C4-2B (cell line): ENCODE data around the gene TSNAXIP1.

Experiments used
- H3K27ac ChIP-seq: fragments of 450-650 bp; 2 replicates; pipeline ENCODE4 v1.5.1; 2017
- ZFX ChIP-seq: fragments of 450-650 bp; IDR thresholded peaks from 2 replicates; pipeline ENCODE4 v1.6.1; 2017
- TF ChIP-seq, protein P1 (sequence below): fragments of 450-650 bp; conservative IDR thresholded peaks from 2 replicates; pipeline ENCODE4 v1.5.1; 2017; ENCODE audit warnings: mild to moderate bottlenecking

Gene TSNAXIP1

GRCh38 chr16:67763066-67763465 lies 43.6 kb upstream of the TSNAXIP1 start:
- H3K27ac ChIP-seq = no peak overlapping the region
- TF ChIP-seq, protein P1, sequence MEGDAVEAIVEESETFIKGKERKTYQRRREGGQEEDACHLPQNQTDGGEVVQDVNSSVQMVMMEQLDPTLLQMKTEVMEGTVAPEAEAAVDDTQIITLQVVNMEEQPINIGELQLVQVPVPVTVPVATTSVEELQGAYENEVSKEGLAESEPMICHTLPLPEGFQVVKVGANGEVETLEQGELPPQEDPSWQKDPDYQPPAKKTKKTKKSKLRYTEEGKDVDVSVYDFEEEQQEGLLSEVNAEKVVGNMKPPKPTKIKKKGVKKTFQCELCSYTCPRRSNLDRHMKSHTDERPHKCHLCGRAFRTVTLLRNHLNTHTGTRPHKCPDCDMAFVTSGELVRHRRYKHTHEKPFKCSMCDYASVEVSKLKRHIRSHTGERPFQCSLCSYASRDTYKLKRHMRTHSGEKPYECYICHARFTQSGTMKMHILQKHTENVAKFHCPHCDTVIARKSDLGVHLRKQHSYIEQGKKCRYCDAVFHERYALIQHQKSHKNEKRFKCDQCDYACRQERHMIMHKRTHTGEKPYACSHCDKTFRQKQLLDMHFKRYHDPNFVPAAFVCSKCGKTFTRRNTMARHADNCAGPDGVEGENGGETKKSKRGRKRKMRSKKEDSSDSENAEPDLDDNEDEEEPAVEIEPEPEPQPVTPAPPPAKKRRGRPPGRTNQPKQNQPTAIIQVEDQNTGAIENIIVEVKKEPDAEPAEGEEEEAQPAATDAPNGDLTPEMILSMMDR = no peak

DNA sequence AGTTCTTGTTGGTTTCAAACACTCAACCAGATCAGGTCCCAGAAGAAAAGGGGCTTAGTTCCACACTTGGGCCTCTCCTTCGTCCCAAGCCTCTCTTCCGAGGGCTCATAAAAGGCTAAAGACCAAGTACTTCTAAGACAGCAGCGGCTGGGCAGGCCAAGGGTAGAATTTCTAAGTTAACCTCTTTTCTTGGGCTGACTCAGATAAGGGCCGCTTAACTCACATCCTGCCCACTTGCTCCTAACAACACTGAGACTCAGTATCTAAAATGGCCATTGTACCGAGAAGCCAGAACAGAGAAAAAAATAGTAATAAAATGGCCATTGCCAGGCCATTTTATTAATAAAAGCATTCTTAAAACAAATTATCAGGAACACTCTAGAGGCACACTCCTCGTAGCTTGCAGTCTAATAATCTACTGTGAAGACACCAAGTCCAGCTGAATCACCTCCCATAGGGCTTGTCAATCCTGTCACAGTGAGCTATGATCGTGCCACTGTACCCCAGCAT lies 42.5 kb upstream of the TSNAXIP1 start:
- no peak overlapping the region for H3K27ac ChIP-seq
- TF ChIP-seq ZFX = no peak
- TF ChIP-seq, protein P1 = no peak

DNA sequence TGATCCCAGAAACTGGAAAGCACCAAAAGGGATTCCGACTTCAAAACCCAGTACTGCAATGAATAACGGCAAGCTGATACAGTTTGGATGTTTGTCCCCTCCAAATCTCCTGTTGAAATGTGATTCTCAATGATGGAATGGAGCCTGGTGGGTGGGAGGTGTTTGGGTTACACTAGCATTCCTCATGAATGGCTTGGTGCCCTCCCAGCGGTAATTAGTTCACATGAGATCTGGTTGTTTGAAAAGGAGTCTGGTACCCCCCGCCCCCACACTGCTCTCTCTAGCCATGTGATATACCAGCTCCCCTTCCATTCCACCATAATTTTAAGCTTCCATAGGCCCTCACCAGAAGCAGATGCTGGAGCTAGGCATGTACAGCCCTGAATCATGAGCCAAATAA lies 40.4 kb upstream of the TSNAXIP1 start:
- TF ChIP-seq, protein P1 = no peak
- no peak for TF ChIP-seq ZFX
- no peak overlapping the region for H3K27ac ChIP-seq

- H3K27ac ChIP-seq = no peak overlapping the region
- TF ChIP-seq, protein P1 = no peak
- no peak for TF ChIP-seq ZFX
These were observed 38.7 kb upstream of the TSNAXIP1 start for GRCh38 chr16:67767953-67768352.

- no peak overlapping the region for H3K27ac ChIP-seq
- TF ChIP-seq ZFX = no peak
- TF ChIP-seq, protein P1 = no peak
These were observed 36.2 kb upstream of the TSNAXIP1 start for GRCh38 chr16:67770346-67770991.

DNA sequence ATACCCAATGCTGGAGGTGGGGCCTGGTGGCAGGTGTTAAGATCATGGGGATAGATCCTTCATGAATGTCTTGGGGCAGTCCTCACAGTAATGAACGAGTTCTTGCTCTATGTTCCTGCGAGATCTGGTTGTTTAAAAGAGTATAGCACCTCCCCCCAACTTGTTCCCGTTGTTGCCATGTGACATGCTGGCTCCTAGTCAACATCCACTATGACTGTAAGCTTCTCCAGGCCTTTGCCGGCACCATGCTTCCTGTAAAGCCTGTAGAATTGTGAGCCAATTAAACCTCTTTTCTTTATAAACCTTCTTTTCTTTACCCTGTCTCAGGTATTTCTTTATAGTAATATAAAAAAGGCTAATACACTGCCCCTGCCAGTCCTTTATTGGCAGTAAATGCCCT lies 33.6 kb upstream of the TSNAXIP1 start:
- no peak overlapping the region for H3K27ac ChIP-seq
- no peak for TF ChIP-seq ZFX
- TF ChIP-seq, protein P1 = no peak

DNA sequence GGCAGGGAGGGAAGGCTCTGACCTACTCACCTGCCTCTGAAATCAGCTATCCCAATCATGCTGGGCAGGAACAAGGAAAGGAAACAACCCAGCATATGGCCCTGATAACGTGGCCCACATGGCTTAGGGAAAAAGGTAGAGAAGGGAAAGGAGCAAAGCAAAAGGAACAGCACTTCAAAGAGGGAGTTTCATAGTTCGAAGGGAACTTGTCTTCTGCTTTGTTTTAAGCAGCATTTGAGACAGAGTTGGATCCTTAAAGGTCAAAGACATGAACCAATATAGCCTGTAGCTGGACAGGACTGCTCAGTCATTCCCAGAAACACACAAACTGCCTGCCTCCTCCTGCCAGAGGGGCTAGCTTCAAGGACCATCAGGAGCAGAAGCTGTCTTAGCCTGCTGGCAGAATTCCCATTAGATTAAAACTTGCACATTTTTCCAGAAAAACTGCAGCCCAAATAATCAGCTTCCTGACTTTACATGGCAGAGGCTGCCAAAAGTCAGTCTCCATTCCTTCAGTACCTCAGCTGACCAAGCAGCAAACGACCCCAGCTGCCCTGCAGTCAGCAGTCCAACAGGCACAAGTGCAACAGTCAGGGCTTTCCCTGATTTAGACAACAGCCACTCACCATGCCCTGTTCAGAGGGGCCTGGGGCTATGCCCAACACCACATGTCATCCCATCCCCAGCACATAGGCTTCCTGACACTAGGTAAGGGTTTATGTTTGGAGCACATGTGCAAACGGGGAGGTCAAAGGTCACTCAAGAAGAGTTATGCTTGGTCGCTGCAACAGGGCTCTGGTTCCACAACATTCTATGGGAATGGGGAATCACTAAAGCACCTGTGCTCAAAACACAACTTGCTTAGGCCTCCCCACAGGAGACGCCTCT lies 32.9 kb upstream of the TSNAXIP1 start:
- H3K27ac ChIP-seq = no peak overlapping the region
- TF ChIP-seq ZFX = no peak
- TF ChIP-seq, protein P1 = no peak
